ENCODE results near the gene CCT4.
"Not testable (repeated sequence)": the region's sequence is repeated elsewhere in the genome, so short reads cannot be mapped to it uniquely, and the experiment has no call there.

Gene CCT4, protein sequence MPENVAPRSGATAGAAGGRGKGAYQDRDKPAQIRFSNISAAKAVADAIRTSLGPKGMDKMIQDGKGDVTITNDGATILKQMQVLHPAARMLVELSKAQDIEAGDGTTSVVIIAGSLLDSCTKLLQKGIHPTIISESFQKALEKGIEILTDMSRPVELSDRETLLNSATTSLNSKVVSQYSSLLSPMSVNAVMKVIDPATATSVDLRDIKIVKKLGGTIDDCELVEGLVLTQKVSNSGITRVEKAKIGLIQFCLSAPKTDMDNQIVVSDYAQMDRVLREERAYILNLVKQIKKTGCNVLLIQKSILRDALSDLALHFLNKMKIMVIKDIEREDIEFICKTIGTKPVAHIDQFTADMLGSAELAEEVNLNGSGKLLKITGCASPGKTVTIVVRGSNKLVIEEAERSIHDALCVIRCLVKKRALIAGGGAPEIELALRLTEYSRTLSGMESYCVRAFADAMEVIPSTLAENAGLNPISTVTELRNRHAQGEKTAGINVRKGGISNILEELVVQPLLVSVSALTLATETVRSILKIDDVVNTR

DNA sequence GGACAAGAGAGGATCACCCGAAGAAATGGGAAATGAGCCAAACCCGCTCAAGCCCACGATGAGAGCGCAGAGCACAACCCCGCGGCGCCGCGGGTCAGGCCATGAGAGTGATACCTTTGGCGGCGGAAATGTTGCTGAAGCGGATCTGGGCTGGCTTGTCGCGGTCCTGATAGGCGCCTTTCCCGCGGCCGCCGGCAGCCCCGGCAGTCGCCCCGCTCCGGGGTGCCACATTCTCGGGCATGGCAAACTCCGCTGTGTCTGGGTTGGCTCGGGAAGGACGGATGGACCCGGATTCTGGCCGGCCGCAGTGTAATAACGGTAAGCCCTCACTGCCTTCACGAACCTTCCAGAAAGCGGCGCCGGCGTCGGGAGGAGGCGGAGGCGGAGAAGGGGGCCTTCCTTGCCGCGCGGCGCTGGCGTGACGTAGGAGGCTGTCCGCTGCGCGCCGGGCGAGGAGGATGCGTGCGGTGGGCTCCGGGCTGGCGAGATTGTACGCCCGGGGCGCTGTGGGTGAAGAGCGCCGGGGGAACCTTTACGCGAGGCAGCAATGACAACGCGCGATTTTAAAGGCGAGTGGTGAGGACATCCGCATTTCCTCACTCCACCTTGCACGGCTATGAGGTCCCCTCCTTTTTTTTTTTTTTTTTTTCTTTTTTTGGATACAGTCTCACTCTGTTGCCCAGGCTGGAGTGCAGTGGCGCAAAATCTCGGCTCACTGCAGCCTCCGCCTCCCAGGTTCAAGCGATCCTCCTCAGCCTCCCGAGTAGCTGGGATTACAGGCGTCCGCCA, at the start of gene CCT4:
TSS of gene CCT4 (minus strand) at position 390 of the 789 bp plus-strand sequence. CDS start at position 241, 149 bp downstream.
- H3K9ac ChIP-seq (ENCODE audit: low read depth, low read length) = peak within 1 kb of the TSS; percentile 95
- H3K27ac ChIP-seq (ENCODE audit: low read depth, low read length) = peak within 1 kb of the TSS; percentile 98
- H3K9me3 ChIP-seq (ENCODE audit: control insufficient read depth, insufficient read depth, low read length) = no peaks in the 10 kb centered on the region
- H3K36me3 ChIP-seq (ENCODE audit: control insufficient read depth, insufficient read depth, low read length) = peaks cover 26% of the 10 kb centered on the region
- no peaks in the 10 kb centered on the region for H3K27me3 ChIP-seq (ENCODE audit: control insufficient read depth, insufficient read depth, low read length)
- H3K4me3 ChIP-seq (ENCODE audit: low read depth, low read length) = peak within 1 kb of the TSS; percentile 99
- H3K4me1 ChIP-seq (ENCODE audit: control insufficient read depth, insufficient read depth, low read length) = no peaks in the 10 kb centered on the region

DNA sequence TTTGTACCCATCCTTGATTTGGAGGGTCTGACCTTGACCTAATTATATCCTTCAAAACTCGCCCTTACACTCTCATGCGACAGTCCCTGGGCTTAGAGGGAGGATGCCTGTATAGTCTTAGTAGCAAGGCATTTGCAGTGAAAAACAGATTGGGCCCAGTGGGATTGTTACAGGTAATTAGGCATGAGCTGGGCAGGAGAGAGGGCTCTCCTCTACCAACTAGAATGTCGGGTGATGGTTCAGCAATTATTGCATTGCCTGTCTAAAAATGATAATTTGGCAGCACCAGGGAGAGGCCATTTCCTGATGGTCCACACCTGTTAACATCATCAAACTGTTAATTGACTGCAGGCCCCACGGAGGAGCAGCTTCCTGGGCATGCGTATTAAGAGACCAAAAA, 49.4 kb upstream of the CCT4 start:
- no peak overlapping the region for H3K9ac ChIP-seq (ENCODE audit: low read depth, low read length)
- H3K9me3 ChIP-seq (ENCODE audit: control insufficient read depth, insufficient read depth, low read length) = no peaks in the 10 kb centered on the region
- H3K4me3 ChIP-seq (ENCODE audit: low read depth, low read length) = no peak overlapping the region
- H3K36me3 ChIP-seq (ENCODE audit: control insufficient read depth, insufficient read depth, low read length) = no peaks in the 10 kb centered on the region
- H3K27me3 ChIP-seq (ENCODE audit: control insufficient read depth, insufficient read depth, low read length) = no peaks in the 10 kb centered on the region
- H3K4me1 ChIP-seq (ENCODE audit: control insufficient read depth, insufficient read depth, low read length) = no peaks in the 10 kb centered on the region
- no peak overlapping the region for H3K27ac ChIP-seq (ENCODE audit: low read depth, low read length)

DNA sequence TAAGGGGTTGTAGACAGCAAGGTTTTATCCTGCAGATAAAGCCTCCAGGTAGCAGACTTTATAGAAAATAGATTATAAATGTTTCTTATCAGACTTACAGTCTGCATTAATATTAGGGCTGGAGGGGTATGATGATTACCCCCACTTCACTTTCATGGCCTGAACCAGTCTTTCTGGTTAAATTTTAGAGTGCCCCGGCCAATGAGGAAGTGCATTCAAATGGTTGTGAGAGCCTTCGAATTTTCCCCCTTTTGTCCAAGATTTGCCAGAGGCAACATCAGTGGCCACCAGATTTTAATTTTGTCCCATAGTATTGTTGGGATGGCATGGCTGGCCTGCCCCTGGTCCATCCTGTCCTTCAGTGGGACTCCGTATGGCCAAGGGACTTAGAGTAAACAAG, 48.6 kb upstream of the CCT4 start:
- H3K9ac ChIP-seq (ENCODE audit: low read depth, low read length) = no peak overlapping the region
- H3K27ac ChIP-seq (ENCODE audit: low read depth, low read length) = no peak overlapping the region
- no peaks in the 10 kb centered on the region for H3K4me1 ChIP-seq (ENCODE audit: control insufficient read depth, insufficient read depth, low read length)
- H3K9me3 ChIP-seq (ENCODE audit: control insufficient read depth, insufficient read depth, low read length) = no peaks in the 10 kb centered on the region
- H3K36me3 ChIP-seq (ENCODE audit: control insufficient read depth, insufficient read depth, low read length) = no peaks in the 10 kb centered on the region
- H3K4me3 ChIP-seq (ENCODE audit: low read depth, low read length) = no peak overlapping the region
- no peaks in the 10 kb centered on the region for H3K27me3 ChIP-seq (ENCODE audit: control insufficient read depth, insufficient read depth, low read length)

DNA sequence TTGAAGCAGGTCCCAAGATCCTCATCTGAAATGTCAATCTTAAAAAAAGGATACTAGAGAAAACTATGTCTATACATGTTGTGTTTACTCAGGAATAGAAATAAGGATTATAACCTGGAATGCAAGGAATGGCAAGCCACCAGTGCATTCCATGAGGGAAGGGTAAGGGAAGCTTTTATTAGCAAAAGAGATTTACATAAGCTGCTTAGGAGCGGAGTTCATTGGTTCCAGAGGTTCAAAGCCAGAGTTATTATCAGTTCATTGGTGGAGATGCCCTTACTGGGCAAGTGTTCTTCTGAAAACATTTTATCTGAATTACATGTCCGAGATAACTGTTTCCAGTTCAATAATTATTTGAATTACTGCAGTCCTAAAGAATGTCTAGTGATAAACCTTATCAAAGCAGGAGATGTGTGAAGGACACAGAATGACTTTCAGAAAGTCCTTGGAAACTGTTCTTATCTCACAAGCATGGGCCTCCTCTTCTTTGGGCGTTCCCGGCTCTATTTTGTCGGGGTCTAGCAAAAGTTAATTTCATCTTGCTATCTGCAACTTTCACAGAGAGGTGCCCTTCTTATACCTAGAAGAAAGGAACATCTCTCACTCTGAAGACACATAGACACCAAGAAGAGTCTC, 40.5 kb upstream of the CCT4 start:
- no peaks in the 10 kb centered on the region for H3K36me3 ChIP-seq (ENCODE audit: control insufficient read depth, insufficient read depth, low read length)
- no peak overlapping the region for H3K9ac ChIP-seq (ENCODE audit: low read depth, low read length)
- H3K4me1 ChIP-seq (ENCODE audit: control insufficient read depth, insufficient read depth, low read length) = peaks cover 23% of the 10 kb centered on the region
- H3K27me3 ChIP-seq (ENCODE audit: control insufficient read depth, insufficient read depth, low read length) = no peaks in the 10 kb centered on the region
- H3K27ac ChIP-seq (ENCODE audit: low read depth, low read length) = peak overlapping the region; percentile 43
- H3K9me3 ChIP-seq (ENCODE audit: control insufficient read depth, insufficient read depth, low read length) = no peaks in the 10 kb centered on the region
- no peak overlapping the region for H3K4me3 ChIP-seq (ENCODE audit: low read depth, low read length)

DNA sequence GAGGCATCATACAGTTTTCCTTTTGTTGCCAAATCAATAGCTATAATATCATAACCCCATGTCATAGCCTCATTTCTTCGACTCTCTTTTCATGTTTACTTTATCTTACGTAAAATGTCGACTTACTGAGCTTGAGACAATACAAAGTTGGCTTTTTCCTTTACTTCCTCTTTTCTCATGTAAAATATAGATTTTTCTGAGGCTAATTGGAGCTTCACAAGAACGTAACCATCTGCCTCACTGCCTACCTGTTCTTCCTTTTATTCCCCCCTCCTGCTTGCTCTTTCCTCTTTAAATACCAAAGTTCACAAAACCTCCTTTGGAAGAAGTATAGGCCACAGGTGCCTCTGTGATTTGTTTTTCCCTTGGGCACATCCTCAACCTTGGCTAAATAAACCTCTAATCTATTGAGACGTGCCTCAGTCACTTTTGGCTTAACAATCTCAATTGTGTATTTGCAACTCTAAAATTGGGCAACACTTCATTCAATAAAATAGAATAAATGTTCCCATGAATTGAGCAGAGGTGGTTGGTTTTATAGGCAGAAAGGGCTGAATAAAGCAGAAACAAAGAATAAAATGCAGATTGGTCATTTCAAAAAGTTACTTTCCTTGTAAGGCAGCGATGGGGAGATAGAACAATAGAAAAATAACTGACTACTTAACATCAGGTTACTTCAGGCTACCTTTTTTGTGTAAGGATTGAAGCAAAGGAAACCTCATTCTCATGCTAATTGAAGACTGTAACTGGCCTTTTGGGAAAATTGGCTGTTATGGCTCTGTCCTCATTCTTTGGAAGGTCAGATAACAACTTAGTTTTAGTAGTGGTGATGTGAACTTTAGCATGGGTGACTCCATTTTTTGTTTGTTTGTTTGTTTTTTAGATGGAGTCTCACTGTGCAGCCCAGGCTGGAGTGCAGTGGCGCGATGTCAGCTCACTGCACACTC, 38.3 kb upstream of the CCT4 start:
- no peaks in the 10 kb centered on the region for H3K27me3 ChIP-seq (ENCODE audit: control insufficient read depth, insufficient read depth, low read length)
- H3K4me1 ChIP-seq (ENCODE audit: control insufficient read depth, insufficient read depth, low read length) = peaks cover 23% of the 10 kb centered on the region
- no peak overlapping the region for H3K4me3 ChIP-seq (ENCODE audit: low read depth, low read length)
- H3K9me3 ChIP-seq (ENCODE audit: control insufficient read depth, insufficient read depth, low read length) = no peaks in the 10 kb centered on the region
- no peaks in the 10 kb centered on the region for H3K36me3 ChIP-seq (ENCODE audit: control insufficient read depth, insufficient read depth, low read length)
- H3K9ac ChIP-seq (ENCODE audit: low read depth, low read length) = no peak overlapping the region
- H3K27ac ChIP-seq (ENCODE audit: low read depth, low read length) = peak overlapping the region; percentile 76

DNA sequence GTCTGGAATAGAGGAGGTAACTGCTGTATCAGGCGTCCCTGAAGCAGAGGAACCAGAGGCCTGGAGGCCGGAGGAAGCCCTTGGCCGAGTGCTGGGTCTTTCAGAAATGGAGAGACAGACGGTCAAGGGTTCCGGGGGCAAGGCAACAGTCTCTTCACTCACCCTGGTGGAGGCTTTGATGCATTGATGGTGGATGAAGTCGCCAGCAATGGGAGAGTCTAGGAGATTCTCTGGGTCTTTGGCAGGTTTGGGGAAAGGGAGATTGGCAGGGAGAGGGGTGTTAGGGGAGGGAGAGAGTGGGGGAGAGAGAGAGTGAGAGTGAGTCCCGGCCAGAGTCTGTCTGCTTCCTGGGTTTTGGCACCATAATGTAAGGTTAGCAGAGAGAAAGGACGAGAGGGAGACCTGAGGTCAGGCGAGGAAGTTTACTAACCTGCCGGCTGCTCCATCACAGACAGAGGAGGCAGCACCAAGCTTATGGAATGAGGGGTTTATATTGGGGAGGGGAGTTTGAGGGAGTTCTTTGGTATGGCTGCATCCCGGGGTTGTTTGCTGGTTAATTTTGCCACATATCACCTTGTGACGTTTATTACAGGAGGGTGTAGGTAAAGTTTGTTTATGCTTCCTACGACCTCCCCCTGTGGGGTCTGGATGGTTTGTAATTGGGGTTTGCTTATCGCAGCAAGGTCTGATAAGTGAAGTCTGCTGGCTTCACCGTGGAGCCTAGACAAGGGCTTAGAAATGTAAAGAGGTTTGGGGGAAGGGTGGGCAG, 36.6 kb upstream of the CCT4 start:
- Histone ChIP-seq H3K27ac (ENCODE audit: low read depth, low read length) (no peak overlapping the region), H3K4me3 (ENCODE audit: low read depth, low read length) (no peak overlapping the region), H3K9ac (ENCODE audit: low read depth, low read length) (no peak overlapping the region), H3K9me3 (ENCODE audit: control insufficient read depth, insufficient read depth, low read length) (no peaks in the 10 kb centered on the region), H3K27me3 (ENCODE audit: control insufficient read depth, insufficient read depth, low read length) (no peaks in the 10 kb centered on the region), H3K36me3 (ENCODE audit: control insufficient read depth, insufficient read depth, low read length) (no peaks in the 10 kb centered on the region), H3K4me1 (ENCODE audit: control insufficient read depth, insufficient read depth, low read length) (peaks cover 23% of the 10 kb centered on the region)

DNA sequence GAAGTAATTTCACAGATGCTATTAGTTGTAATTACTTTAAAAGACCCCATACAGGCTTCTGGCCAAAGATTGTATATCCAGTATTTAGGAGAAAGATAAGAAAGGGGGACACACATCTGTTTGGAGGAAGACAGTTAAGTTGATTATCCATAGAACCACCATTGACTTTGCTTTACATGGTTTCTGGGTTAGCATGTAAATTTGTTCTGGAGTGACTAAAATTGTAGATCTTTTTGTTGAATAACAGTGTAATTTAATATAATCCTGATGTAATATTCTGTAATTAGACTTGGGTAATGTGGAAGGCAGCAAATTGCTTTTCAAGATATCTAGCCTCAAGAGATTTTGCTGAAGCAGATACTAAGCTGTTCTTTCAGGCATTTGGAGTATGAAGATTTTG, 34.3 kb upstream of the CCT4 start:
- H3K9ac ChIP-seq (ENCODE audit: low read depth, low read length) = no peak overlapping the region
- H3K27me3 ChIP-seq (ENCODE audit: control insufficient read depth, insufficient read depth, low read length) = no peaks in the 10 kb centered on the region
- H3K4me1 ChIP-seq (ENCODE audit: control insufficient read depth, insufficient read depth, low read length) = peaks cover 15% of the 10 kb centered on the region
- no peak overlapping the region for H3K27ac ChIP-seq (ENCODE audit: low read depth, low read length)
- no peak overlapping the region for H3K4me3 ChIP-seq (ENCODE audit: low read depth, low read length)
- H3K9me3 ChIP-seq (ENCODE audit: control insufficient read depth, insufficient read depth, low read length) = no peaks in the 10 kb centered on the region
- H3K36me3 ChIP-seq (ENCODE audit: control insufficient read depth, insufficient read depth, low read length) = no peaks in the 10 kb centered on the region

DNA sequence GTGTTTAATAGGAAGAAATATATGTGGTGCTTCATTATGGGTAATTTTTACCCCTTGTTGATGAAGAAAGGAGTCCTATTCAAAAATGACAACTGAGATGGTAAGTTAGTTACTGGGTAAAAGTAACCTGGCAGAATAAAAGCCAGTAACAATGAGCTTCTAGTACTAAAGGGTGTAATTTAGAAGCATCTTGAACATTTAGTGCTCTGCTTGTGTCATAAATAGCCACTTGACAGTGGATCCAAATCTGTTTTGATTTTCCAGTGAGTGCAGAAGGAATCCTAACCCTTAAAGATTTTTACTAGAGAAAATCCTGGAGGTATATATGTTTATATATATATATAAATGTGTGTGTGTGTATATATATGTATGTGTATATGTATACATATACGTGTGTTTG, 32.1 kb upstream of the CCT4 start:
- Histone ChIP-seq H3K4me3 (ENCODE audit: low read depth, low read length) (no peak overlapping the region), H3K4me1 (ENCODE audit: control insufficient read depth, insufficient read depth, low read length) (peaks cover 4% of the 10 kb centered on the region; the same call in 1 of the 2 replicates), H3K36me3 (ENCODE audit: control insufficient read depth, insufficient read depth, low read length) (no peaks in the 10 kb centered on the region), H3K9ac (ENCODE audit: low read depth, low read length) (no peak overlapping the region), H3K27ac (ENCODE audit: low read depth, low read length) (no peak overlapping the region), H3K9me3 (ENCODE audit: control insufficient read depth, insufficient read depth, low read length) (no peaks in the 10 kb centered on the region), H3K27me3 (ENCODE audit: control insufficient read depth, insufficient read depth, low read length) (no peaks in the 10 kb centered on the region)

DNA sequence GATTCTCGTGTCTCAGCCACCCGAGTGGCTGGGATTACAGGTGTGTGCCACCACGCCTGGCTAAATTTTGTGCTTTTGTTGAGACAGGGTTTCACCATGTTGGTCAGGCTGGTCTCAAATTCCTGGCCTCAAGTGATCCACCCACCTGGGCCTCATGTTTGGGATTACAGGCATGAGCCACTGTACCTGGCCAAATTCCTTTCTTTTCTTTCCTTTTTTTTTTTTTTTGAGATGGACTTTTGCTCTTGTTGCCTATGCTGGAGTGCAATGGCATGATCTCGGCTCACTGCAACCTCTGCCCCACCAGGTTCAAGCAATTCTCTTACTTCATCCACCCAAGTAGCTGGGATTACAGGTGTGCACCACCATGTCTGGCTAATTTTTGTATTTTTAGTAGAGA, 26.3 kb upstream of the CCT4 start:
- H3K27ac ChIP-seq (ENCODE audit: low read depth, low read length); H3K36me3 ChIP-seq (ENCODE audit: control insufficient read depth, insufficient read depth, low read length); H3K4me1 ChIP-seq (ENCODE audit: control insufficient read depth, insufficient read depth, low read length); H3K9me3 ChIP-seq (ENCODE audit: control insufficient read depth, insufficient read depth, low read length); H3K9ac ChIP-seq (ENCODE audit: low read depth, low read length); H3K27me3 ChIP-seq (ENCODE audit: control insufficient read depth, insufficient read depth, low read length); H3K4me3 ChIP-seq (ENCODE audit: low read depth, low read length): not testable (repeated sequence)
